Liver (tissue), 9 donors: Measurements from ENCODE around the gene NFIA. TPM values are rescaled to one million over a fixed set of nuclear protein-coding genes. Genes with fewer than 3 reads are reported as not detected.
"Not testable (repeated sequence)": the region's sequence is repeated elsewhere in the genome, so short reads cannot be mapped to it uniquely, and the experiment has no call there.

ENCODE experiments used
- DNase-seq: peaks from one replicate; pipeline ENCODE4 v3.0.0-alpha.2; 2017; ENCODE audit warnings: low spot score
- H3K27ac ChIP-seq, 2 donors: one replicate each; pipeline ENCODE4 v1.7.0; 2013; ENCODE audit warnings: inconsistent platforms in 2 of 2, low read length in 2 of 2, control low read depth in 1 of 2, low read depth in 1 of 2, mild to moderate bottlenecking in 1 of 2
- H3K27me3 ChIP-seq, 4 donors: one replicate each; pipeline versions ENCODE4 v1.6.1 to v1.7.0; 2013; ENCODE audit warnings: low read length in 3 of 4, inconsistent platforms in 1 of 4, mild to moderate bottlenecking in 1 of 4, moderate library complexity in 1 of 4; ENCODE audit not compliant: control insufficient read depth in 4 of 4, insufficient read depth in 4 of 4
- H3K36me3 ChIP-seq, 4 donors: one replicate each; pipeline versions ENCODE4 v1.6.1 to v1.7.0; 2013; ENCODE audit warnings: low read length in 3 of 4, mild to moderate bottlenecking in 3 of 4, low read depth in 1 of 4, moderate library complexity in 1 of 4; ENCODE audit not compliant: control insufficient read depth in 4 of 4, insufficient read depth in 3 of 4
- H3K4me1 ChIP-seq, 4 donors: one replicate each; pipeline versions ENCODE4 v1.6.1 to v1.7.0; 2013; ENCODE audit warnings: low read length in 3 of 4, mild to moderate bottlenecking in 3 of 4, moderate library complexity in 1 of 4; ENCODE audit not compliant: control insufficient read depth in 4 of 4, insufficient read depth in 4 of 4
- H3K4me3 ChIP-seq, 3 donors: one replicate each; pipeline versions ENCODE4 v1.6.1 to v1.7.0; 2013; ENCODE audit warnings: low read length in 3 of 3, control low read depth in 1 of 3, low read depth in 1 of 3, mild to moderate bottlenecking in 1 of 3
- H3K9ac ChIP-seq, 2 donors: one replicate each; pipeline ENCODE4 v1.7.0; 2013; ENCODE audit warnings: low read length in 2 of 2, mild to moderate bottlenecking in 2 of 2, moderate library complexity in 2 of 2, control low read depth in 1 of 2, low read depth in 1 of 2
- H3K9me3 ChIP-seq, 4 donors: one replicate each; pipeline versions ENCODE4 v1.6.1 to v1.7.0; 2013; ENCODE audit warnings: low read length in 3 of 4; ENCODE audit not compliant: control insufficient read depth in 4 of 4
- EGR1 ChIP-seq, 2 donors: IDR thresholded peaks; 2 replicates each; pipeline ENCODE4 v1.6.1; 2016 to 2018; ENCODE audit warnings: antibody characterized with exemption in 2 of 2, low read depth in 2 of 2
- FOXA1 ChIP-seq: IDR thresholded peaks from 2 replicates; pipeline ENCODE4 v1.6.1; 2016; ENCODE audit warnings: antibody characterized with exemption
- FOXA2 ChIP-seq: IDR thresholded peaks from 2 replicates; pipeline ENCODE4 v1.6.1; 2016; ENCODE audit warnings: antibody characterized with exemption
- GABPA ChIP-seq, 2 donors: IDR thresholded peaks in 1 of 2; conservative IDR thresholded peaks in 1 of 2; 2 replicates each; pipeline ENCODE4 v1.6.1; 2016; ENCODE audit warnings: antibody characterized with exemption in 2 of 2, mild to moderate bottlenecking in 1 of 2, moderate library complexity in 1 of 2
- HNF4A ChIP-seq, 2 donors: conservative IDR thresholded peaks; 2 replicates each; pipeline ENCODE4 v1.6.1; 2016; ENCODE audit warnings: antibody characterized with exemption in 2 of 2, mild to moderate bottlenecking in 2 of 2
- HNF4G ChIP-seq: IDR thresholded peaks from 2 replicates; pipeline ENCODE4 v1.6.1; 2016; ENCODE audit warnings: antibody characterized with exemption
- JUND ChIP-seq, 2 donors: IDR thresholded peaks; 2 replicates each; pipeline ENCODE4 v1.6.1; 2016; ENCODE audit warnings: antibody characterized with exemption in 2 of 2
- NR2F2 ChIP-seq: IDR thresholded peaks from 2 replicates; pipeline ENCODE4 v1.6.1; 2016; ENCODE audit warnings: antibody characterized with exemption
- RAD21 ChIP-seq, 2 donors: IDR thresholded peaks; 2 replicates each; pipeline ENCODE4 v1.6.1; 2016; ENCODE audit warnings: antibody characterized with exemption in 2 of 2, mild to moderate bottlenecking in 2 of 2
- RXRA ChIP-seq, 2 donors: IDR thresholded peaks; 2 replicates each; pipeline ENCODE4 v1.6.1; 2017 to 2018; ENCODE audit warnings: antibody characterized with exemption in 2 of 2, mild to moderate bottlenecking in 1 of 2
- SP1 ChIP-seq: IDR thresholded peaks from 2 replicates; pipeline ENCODE4 v1.6.1; 2018; ENCODE audit warnings: antibody characterized with exemption, mild to moderate bottlenecking
- TAF1 ChIP-seq: conservative IDR thresholded peaks from 2 replicates; pipeline ENCODE4 v1.6.1; 2016; ENCODE audit warnings: antibody characterized with exemption, mild to moderate bottlenecking
- YY1 ChIP-seq: IDR thresholded peaks from 2 replicates; pipeline ENCODE4 v1.6.1; 2016; ENCODE audit warnings: antibody characterized with exemption, mild to moderate bottlenecking
- ZBTB33 ChIP-seq: IDR thresholded peaks from 2 replicates; pipeline ENCODE4 v1.6.1; 2016; ENCODE audit warnings: antibody characterized with exemption
- WGBS: extraction: QIAGEN DNeasy Blood & Tissue Kit; methylation state at CpG from one replicate; pipeline ENCODE4 v1.1.7; 2013; 5-methylcytosine and 5-hydroxymethylcytosine counted together
- polyA plus RNA-seq, 2 donors: library from polyadenylated mRNA; stranded (reverse) in 1 of 2; unstranded in 1 of 2; fragments of 200-250 nt in 1 of 2; fragments of >200 nt in 1 of 2; fragmentation: Nextera tagmentation in 1 of 2; extraction: Ambion mirVana in 1 of 2; gene quantifications; one replicate each; pipeline versions ENCODE4 v1.2.1 to v1.2.3, GENCODE V29; 2013 to 2015
- total RNA-seq, 2 donors: library from RNA; depleted of rRNA; stranded (reverse); fragments of >200 nt; gene quantifications; one replicate each; pipeline ENCODE4 v1.2.3, GENCODE V29; 2014
- TF ChIP-seq, protein P1 (sequence below): IDR thresholded peaks from 2 replicates; pipeline ENCODE4 v1.6.1; 2016; ENCODE audit warnings: antibody characterized with exemption
- TF ChIP-seq, protein P2 (sequence below): IDR thresholded peaks from 2 replicates; pipeline ENCODE4 v1.6.1; 2016; ENCODE audit warnings: antibody characterized with exemption, mild to moderate bottlenecking
- TF ChIP-seq, protein P3 (sequence below): IDR thresholded peaks from 2 replicates; pipeline ENCODE4 v1.6.1; 2016; ENCODE audit warnings: antibody characterized with exemption
- donor health status: healthy.
- donor health status: healthy.
- donor health status: healthy.
- donor health status: healthy.
- donor health status: healthy.

The NFIA gene
- total and polyA plus RNA-seq, 4 donors: 6.8 to 53.7 (median 22.2) TPM

DNA sequence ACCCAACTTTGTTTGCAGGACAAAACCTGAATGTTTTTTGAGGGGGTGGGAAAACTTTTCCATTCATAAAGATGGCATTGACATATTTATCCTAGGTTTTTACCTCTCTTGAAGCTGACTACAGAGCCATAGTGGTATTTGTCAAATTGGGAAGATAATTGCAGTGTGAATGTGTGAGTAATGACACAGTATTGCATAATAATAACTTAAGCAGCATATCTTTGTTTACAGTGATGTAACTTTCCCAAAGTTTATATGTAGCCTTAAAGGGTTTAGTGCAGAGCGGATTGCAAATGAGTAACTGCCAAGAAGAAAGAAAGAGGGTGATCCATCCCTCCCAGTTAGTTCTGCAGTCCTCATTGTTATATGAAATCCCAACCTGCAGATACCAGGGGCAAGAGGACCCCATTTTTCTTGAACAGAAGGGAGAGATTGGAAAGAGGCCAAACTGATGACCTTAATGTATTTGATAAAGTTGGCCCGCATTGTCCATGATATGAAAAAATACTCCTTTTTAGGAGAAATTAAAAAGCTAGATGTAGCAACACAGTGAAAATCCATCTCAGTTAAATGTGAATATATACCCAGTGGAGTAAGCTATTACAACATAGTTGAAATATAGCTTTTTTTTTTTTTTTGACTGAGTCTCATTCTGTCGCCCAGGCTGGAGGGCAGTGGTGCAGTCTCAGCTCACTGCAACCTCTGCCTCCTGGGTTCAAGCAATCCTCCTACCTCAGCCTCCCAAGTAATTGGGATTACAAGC lies 23.7 kb upstream of the NFIA start:
- Histone ChIP-seq H3K9me3 (no peaks in the 10 kb centered on the region), H3K4me3 (no peak overlapping the region), H3K27ac (peak overlapping the region; percentile 29 to 97), H3K9ac (no peak overlapping the region), H3K4me1 (peaks cover 4 to 22% (median 18%) of the 10 kb centered on the region in 4 donors), H3K27me3 (no peaks in the 10 kb centered on the region), H3K36me3 (no peaks in the 10 kb centered on the region)
- WGBS: 84% methylated on average over 3 of the region's 3 CpGs
- TF ChIP-seq, protein P1, sequence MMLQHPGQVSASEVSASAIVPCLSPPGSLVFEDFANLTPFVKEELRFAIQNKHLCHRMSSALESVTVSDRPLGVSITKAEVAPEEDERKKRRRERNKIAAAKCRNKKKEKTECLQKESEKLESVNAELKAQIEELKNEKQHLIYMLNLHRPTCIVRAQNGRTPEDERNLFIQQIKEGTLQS: no peak
- TF ChIP-seq RXRA (IDR thresholded peaks at IDR 0.05) (no peak), YY1 (no peak), TAF1 (no peak), HNF4A (conservative IDR thresholded peaks at IDR 0.05) (no peak), EGR1 (IDR thresholded peaks at IDR 0.05; ENCODE audit: low read depth in 2 of 2) (no peak), RAD21 (IDR thresholded peaks at IDR 0.05) (no peak)
- TF ChIP-seq, protein P2, sequence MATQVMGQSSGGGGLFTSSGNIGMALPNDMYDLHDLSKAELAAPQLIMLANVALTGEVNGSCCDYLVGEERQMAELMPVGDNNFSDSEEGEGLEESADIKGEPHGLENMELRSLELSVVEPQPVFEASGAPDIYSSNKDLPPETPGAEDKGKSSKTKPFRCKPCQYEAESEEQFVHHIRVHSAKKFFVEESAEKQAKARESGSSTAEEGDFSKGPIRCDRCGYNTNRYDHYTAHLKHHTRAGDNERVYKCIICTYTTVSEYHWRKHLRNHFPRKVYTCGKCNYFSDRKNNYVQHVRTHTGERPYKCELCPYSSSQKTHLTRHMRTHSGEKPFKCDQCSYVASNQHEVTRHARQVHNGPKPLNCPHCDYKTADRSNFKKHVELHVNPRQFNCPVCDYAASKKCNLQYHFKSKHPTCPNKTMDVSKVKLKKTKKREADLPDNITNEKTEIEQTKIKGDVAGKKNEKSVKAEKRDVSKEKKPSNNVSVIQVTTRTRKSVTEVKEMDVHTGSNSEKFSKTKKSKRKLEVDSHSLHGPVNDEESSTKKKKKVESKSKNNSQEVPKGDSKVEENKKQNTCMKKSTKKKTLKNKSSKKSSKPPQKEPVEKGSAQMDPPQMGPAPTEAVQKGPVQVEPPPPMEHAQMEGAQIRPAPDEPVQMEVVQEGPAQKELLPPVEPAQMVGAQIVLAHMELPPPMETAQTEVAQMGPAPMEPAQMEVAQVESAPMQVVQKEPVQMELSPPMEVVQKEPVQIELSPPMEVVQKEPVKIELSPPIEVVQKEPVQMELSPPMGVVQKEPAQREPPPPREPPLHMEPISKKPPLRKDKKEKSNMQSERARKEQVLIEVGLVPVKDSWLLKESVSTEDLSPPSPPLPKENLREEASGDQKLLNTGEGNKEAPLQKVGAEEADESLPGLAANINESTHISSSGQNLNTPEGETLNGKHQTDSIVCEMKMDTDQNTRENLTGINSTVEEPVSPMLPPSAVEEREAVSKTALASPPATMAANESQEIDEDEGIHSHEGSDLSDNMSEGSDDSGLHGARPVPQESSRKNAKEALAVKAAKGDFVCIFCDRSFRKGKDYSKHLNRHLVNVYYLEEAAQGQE: no peak
- TF ChIP-seq, protein P3, sequence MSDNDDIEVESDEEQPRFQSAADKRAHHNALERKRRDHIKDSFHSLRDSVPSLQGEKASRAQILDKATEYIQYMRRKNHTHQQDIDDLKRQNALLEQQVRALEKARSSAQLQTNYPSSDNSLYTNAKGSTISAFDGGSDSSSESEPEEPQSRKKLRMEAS: no peak
- DNase-seq: no peak

- 97% methylated on average over 4 of the region's 4 CpGs for WGBS
- not testable (repeated sequence) for H3K27ac ChIP-seq, H3K4me1 ChIP-seq, H3K9me3 ChIP-seq, H3K36me3 ChIP-seq, H3K9ac ChIP-seq, H3K27me3 ChIP-seq, H3K4me3 ChIP-seq, DNase-seq
These were observed 20.8 kb upstream of the NFIA start for GRCh38 chr1:61061601-61062000.

GRCh38 chr1:61064673-61065072 lies 17.7 kb upstream of the NFIA start:
- WGBS: 93% methylated on average over 1 of the region's 1 CpG
- no peaks in the 10 kb centered on the region for H3K27me3 ChIP-seq
- H3K9ac ChIP-seq: no peak overlapping the region
- H3K4me1 ChIP-seq: peaks cover 0 to 3% (median 0%) of the 10 kb centered on the region in 4 donors
- H3K36me3 ChIP-seq: no peaks in the 10 kb centered on the region
- no peak overlapping the region for H3K27ac ChIP-seq
- no peaks in the 10 kb centered on the region for H3K9me3 ChIP-seq
- DNase-seq: no peak
- H3K4me3 ChIP-seq: no peak overlapping the region
- TF ChIP-seq HNF4G: no peak
- TF ChIP-seq TAF1: no peak
- TF ChIP-seq NR2F2: no peak
- TF ChIP-seq, protein P2: no peak
- TF ChIP-seq, protein P3: no peak
- TF ChIP-seq FOXA2: no peak
- no peak for TF ChIP-seq YY1
- TF ChIP-seq, protein P1: no peak
- TF ChIP-seq ZBTB33: no peak
- no peak for TF ChIP-seq JUND (IDR thresholded peaks at IDR 0.05)
- no peak for TF ChIP-seq HNF4A (conservative IDR thresholded peaks at IDR 0.05)
- no peak for TF ChIP-seq GABPA (IDR thresholded peaks at IDR 0.05 in 1 of 2, conservative IDR thresholded peaks at IDR 0.05 in 1 of 2)
- TF ChIP-seq FOXA1: no peak
- no peak for TF ChIP-seq EGR1 (IDR thresholded peaks at IDR 0.05; ENCODE audit: low read depth in 2 of 2)
- TF ChIP-seq RXRA (IDR thresholded peaks at IDR 0.05): no peak
- TF ChIP-seq SP1: no peak
